Suprapubic skin (tissue), 4 donors: ENCODE results near the gene WWOX.

Experiments used
- CTCF ChIP-seq, 2 donors: fragments of 200-600 bp in 1 of 2; fragments of 450-650 bp in 1 of 2; sonication (generic) in 1 of 2; IDR thresholded peaks; one replicate each; pipeline ENCODE4 v1.5.1; 2016 to 2019; ENCODE audit warnings: antibody characterized with exemption in 2 of 2, mild to moderate bottlenecking in 1 of 2, moderate library complexity in 1 of 2
- POLR2A ChIP-seq, 2 donors: fragments of 450-650 bp; IDR thresholded peaks; one replicate each; pipeline ENCODE4 v1.6.1; 2017; ENCODE audit warnings: antibody characterized with exemption in 2 of 2, mild to moderate bottlenecking in 2 of 2, moderate library complexity in 2 of 2
- POLR2AphosphoS5 ChIP-seq, 3 donors: sonication (generic); formaldehyde crosslinking; IDR thresholded peaks; one replicate each; pipeline ENCODE4 v1.6.1; 2017; ENCODE audit warnings: antibody characterized with exemption in 3 of 3

GRCh38 chr16:78996790-78997189 lies 897.3 kb downstream of the WWOX start:
- TF ChIP-seq POLR2A (IDR thresholded peaks at IDR 0.05) (no peak), CTCF (IDR thresholded peaks at IDR 0.05) (no peak), POLR2AphosphoS5 (IDR thresholded peaks at IDR 0.05) (no peak)
